H1 (cell line): ENCODE measurements around the gene MEGF11. TPM values are rescaled to one million over a fixed set of nuclear protein-coding genes. Genes with fewer than 3 reads are reported as not detected.

ENCODE experiments used
- CHD2 ChIP-seq: IDR thresholded peaks from 2 replicates; pipeline ENCODE4 v1.6.1; 2012; ENCODE audit warnings: low read length, improper control_type of control experiment
- SUZ12 ChIP-seq: fragments of 200-600 bp; sonication (generic); IDR thresholded peaks from 2 replicates; pipeline ENCODE4 v1.6.1; 2012; ENCODE audit warnings: mild to moderate bottlenecking, inconsistent platforms, low read length, moderate library complexity, mixed read lengths
- polyA plus RNA-seq, 7 experiments: library from polyadenylated mRNA; depleted of rRNA in 3 of 7; stranded (reverse) in 5 of 7; unstranded in 2 of 7; fragments of >200 nt in 5 of 7; fragments of 200-250 nt in 2 of 7; gene quantifications; 1 replicate in 5 of 7; 2 replicates in 1 of 7; 4 replicates in 1 of 7; pipeline versions ENCODE4 v1.2.1 to v1.2.3, GENCODE V29; 2011 to 2013; ENCODE audit warnings: missing spikeins in 2 of 7, mixed read lengths in 2 of 7
- total RNA-seq: library from RNA; stranded (reverse); fragmentation: NEBNext Ultra II Directional; extraction: Animal tissue kit (Norgen Biotek cat#: 25700); gene quantifications from 2 replicates; pipeline ENCODE4 v1.2.1, GENCODE V29; 2021

Gene MEGF11
- total and polyA plus RNA-seq, 2 of the 8 experiments (the other 6 are each of a cell fraction or from before 2014, with no cell fraction given): 4.4 to 4.8 TPM

- TF ChIP-seq CHD2: no peak
- TF ChIP-seq SUZ12: no peak
These were observed 155.6 kb downstream of the MEGF11 start (continued) for GRCh38 chr15:66098022-66098363.
